Glutamatergic neuron (in vitro differentiated cells): Measurements from ENCODE around the gene PLS1. TPM values are rescaled to one million over a fixed set of nuclear protein-coding genes. Genes with fewer than 3 reads are reported as not detected.
"Not testable (repeated sequence)": the region's sequence is repeated elsewhere in the genome, so short reads cannot be mapped to it uniquely, and the experiment has no call there.

Source experiments
- DNase-seq: peaks from one replicate; pipeline ENCODE4 v3.0.0; 2022
- H3K27ac Mint-ChIP-seq: one replicate; pipeline ENCODE4 v1.8.0; 2020; ENCODE audit warnings: mild to moderate bottlenecking, mixed read lengths, inconsistent platforms; ENCODE audit not compliant: unreplicated experiment
- H3K27me3 Mint-ChIP-seq: one replicate; pipeline ENCODE4 v1.8.0; 2020; ENCODE audit warnings: mild to moderate bottlenecking, moderate library complexity, mixed read lengths, inconsistent platforms; ENCODE audit not compliant: unreplicated experiment
- H3K36me3 Mint-ChIP-seq: one replicate; pipeline ENCODE4 v1.8.0; 2020; ENCODE audit warnings: mild to moderate bottlenecking, mixed read lengths, inconsistent platforms; ENCODE audit not compliant: unreplicated experiment
- H3K4me1 Mint-ChIP-seq: one replicate; pipeline ENCODE4 v1.8.0; 2020; ENCODE audit warnings: mild to moderate bottlenecking, low read depth, mixed read lengths, inconsistent platforms; ENCODE audit not compliant: unreplicated experiment
- H3K4me3 Mint-ChIP-seq: one replicate; pipeline ENCODE4 v1.8.0; 2020; ENCODE audit warnings: mild to moderate bottlenecking, mixed read lengths, inconsistent platforms; ENCODE audit not compliant: unreplicated experiment
- H3K9me3 Mint-ChIP-seq: one replicate; pipeline ENCODE4 v1.8.0; 2020; ENCODE audit warnings: mild to moderate bottlenecking, moderate library complexity, mixed read lengths, inconsistent platforms; ENCODE audit not compliant: unreplicated experiment
- total RNA-seq: library from RNA; stranded (reverse); fragmentation: NEBNext Ultra II Directional; extraction: Animal tissue kit (Norgen Biotek cat#: 25700); gene quantifications from one replicate; pipeline ENCODE4 v1.2.1, GENCODE V29; 2021; ENCODE audit not compliant: unreplicated experiment
- TF ChIP-seq, protein P1 (sequence below): fragments of 200-600 bp; sonication (generic); IDR thresholded peaks from one replicate; pipeline ENCODE4 v1.5.0; 2021; ENCODE audit not compliant: partially characterized antibody, unreplicated experiment

Gene PLS1
- total RNA-seq, 1 donor from 2014 or later, result 1.3 TPM

DNA sequence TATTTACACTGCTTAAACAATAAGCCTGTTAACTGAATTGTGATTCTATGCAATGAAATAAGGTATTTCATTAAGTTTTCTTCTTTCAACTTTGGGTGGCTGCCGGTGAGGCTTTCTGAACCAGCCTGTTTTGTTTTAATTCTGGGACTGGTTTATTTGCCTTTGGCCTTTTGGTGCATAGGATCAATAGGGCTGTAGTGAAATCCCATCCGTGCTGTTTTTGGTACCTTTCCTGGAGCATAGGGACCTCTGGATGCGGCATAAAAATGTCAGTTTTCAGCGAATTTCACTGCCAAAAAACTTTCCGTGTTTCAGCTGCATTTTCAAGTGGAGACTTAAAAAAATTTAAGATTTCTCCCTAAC lies 514 bp downstream of the PLS1 start:
- Mint-ChIP-seq H3K27me3 (no peaks in the 10 kb centered on the region), H3K4me3 (peak overlapping the region; percentile 95), H3K36me3 (no peaks in the 10 kb centered on the region), H3K27ac (no peak overlapping the region), H3K9me3 (no peaks in the 10 kb centered on the region), H3K4me1 (no peaks in the 10 kb centered on the region)
- no peak for DNase-seq
- TF ChIP-seq, protein P1, sequence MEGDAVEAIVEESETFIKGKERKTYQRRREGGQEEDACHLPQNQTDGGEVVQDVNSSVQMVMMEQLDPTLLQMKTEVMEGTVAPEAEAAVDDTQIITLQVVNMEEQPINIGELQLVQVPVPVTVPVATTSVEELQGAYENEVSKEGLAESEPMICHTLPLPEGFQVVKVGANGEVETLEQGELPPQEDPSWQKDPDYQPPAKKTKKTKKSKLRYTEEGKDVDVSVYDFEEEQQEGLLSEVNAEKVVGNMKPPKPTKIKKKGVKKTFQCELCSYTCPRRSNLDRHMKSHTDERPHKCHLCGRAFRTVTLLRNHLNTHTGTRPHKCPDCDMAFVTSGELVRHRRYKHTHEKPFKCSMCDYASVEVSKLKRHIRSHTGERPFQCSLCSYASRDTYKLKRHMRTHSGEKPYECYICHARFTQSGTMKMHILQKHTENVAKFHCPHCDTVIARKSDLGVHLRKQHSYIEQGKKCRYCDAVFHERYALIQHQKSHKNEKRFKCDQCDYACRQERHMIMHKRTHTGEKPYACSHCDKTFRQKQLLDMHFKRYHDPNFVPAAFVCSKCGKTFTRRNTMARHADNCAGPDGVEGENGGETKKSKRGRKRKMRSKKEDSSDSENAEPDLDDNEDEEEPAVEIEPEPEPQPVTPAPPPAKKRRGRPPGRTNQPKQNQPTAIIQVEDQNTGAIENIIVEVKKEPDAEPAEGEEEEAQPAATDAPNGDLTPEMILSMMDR, result no peak

DNA sequence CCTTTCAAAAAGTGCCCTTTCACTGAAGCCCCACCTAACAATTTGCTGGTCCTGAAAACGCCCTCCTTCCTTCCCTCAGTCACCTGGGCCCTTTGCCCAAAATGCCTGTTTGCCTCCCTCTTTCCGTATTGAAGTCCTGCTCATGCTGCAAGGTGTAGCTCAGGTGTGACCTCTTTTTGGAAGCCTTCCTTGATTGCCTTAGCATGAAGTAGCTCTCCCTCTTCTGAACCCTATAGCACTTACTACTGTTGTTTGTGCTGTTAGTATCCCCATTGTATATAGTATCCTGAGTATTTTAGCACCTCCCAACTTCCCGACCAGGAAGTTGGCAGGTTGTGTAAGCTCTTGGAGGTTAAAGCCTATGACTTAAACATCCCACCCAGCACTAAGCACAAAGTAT lies 1.7 kb downstream of the PLS1 start:
- H3K9me3 Mint-ChIP-seq, result no peaks in the 10 kb centered on the region
- no peak for DNase-seq
- H3K4me1 Mint-ChIP-seq, result peaks cover 6% of the 10 kb centered on the region
- H3K27me3 Mint-ChIP-seq, result peaks cover 4% of the 10 kb centered on the region
- H3K4me3 Mint-ChIP-seq, result peak overlapping the region; percentile 18
- H3K27ac Mint-ChIP-seq, result no peak overlapping the region
- no peaks in the 10 kb centered on the region for H3K36me3 Mint-ChIP-seq
- TF ChIP-seq, protein P1, result no peak

DNA sequence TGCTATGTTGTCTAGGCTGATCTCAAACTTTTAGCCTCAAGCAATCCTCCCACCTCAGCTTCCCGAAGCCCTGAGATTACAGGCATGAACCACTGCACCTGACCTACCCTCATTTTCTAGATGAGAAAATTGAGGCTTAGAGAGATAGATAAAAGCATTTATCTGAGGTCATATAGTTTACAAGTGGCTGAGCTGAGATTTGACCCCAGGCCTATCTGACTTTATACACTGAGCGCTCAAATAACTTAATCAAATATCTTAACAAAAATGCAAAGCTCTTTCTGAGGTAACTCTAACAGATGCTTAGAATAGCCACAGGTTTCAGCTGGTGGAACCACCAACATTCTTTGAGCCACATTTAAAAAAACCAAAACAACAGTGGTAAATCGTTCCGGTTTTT lies 5.5 kb downstream of the PLS1 start:
- peaks cover 7% of the 10 kb centered on the region for H3K4me1 Mint-ChIP-seq
- TF ChIP-seq, protein P1, result no peak

DNA sequence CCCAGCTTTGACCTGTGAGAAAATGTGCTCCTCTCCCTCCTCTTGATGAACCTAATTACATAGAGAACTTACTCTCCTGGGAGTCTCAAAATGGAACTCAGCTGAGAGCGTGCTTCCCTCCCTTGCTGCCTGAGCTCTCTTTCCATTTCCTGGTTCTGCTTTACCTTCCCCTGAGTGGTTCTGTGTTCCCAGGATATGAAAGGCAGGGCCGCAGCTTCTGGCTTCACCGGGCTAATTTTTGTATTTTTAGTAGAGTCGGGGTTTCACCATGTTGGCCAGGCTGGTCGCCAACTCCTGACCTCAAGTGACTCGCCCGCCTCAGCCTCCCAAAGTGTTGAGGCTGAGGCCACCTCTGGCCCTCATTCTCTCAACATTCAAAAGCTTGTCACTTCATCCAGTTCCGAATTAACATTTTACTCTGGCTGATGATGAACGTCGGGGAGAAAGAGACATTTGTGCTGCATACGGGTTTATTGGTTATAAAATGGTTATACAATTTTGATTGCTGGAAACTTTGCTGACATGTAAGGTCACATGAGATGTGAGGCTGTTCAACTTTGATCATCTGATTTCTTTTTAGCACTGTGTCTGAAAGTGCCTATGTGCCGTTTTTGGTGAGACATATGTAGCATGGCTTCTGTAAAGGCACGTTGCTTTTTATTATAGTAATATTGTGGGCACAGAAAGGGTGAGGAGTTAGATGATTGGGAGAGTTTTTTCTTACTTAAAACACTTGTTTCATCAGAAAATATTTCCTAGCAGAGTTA lies 6.6 kb downstream of the PLS1 start:
- no peak overlapping the region for H3K4me3 Mint-ChIP-seq
- H3K36me3 Mint-ChIP-seq, result no peaks in the 10 kb centered on the region
- DNase-seq, result no peak
- TF ChIP-seq, protein P1, result no peak
- H3K4me1 Mint-ChIP-seq, result peaks cover 7% of the 10 kb centered on the region
- peaks cover 6% of the 10 kb centered on the region for H3K27me3 Mint-ChIP-seq
- peak overlapping the region; percentile 55 for H3K27ac Mint-ChIP-seq
- no peaks in the 10 kb centered on the region for H3K9me3 Mint-ChIP-seq

More for the DNA sequence above, 5.5 kb downstream of the PLS1 start:
- Mint-ChIP-seq H3K4me3 (no peak overlapping the region), H3K9me3 (no peaks in the 10 kb centered on the region), H3K27me3 (peaks cover 6% of the 10 kb centered on the region), H3K36me3 (no peaks in the 10 kb centered on the region), H3K27ac (no peak overlapping the region)
- DNase-seq, result no peak

DNA sequence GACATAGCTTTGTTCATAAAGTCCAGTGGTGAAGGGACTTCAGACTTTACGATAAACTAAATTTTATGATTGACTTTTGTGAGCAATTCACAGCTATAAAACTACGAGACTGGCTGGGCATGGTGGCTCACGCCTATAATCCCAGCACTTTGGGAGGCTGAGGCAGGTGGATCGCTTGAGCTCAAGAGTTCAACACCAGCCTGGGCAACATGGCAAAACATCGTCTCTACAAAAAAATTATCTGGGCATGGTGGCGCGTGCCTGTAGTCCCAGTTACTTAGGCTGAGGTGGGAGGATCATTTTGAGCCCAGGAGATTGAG lies 7.2 kb downstream of the PLS1 start:
- not testable (repeated sequence) for H3K27me3 Mint-ChIP-seq, H3K4me3 Mint-ChIP-seq, H3K27ac Mint-ChIP-seq, H3K4me1 Mint-ChIP-seq, DNase-seq, H3K36me3 Mint-ChIP-seq, H3K9me3 Mint-ChIP-seq
